Stimulated activated CD4-positive, alpha-beta T cell treated with anti-CD3 and anti-CD28 coated beads, Interleukin-4, amount 100 ng/mL, for 48 hours (primary cell): ENCODE measurements around the gene CCNA1.

Experiments used
- DNase-seq, 2 donors: peaks; one replicate each; pipeline ENCODE4 v3.0.0-alpha.2; 2020; ENCODE audit warnings: low read depth in 2 of 2

CCNA1 gene

GRCh38 chr13:36432106-36432544 is at the start of gene CCNA1:
Gene CCNA1, plus strand, starts transcription at chr13:36432495. Its CDS starts 562 bp downstream, at chr13:36433057.
- peak; percentile 12 to 25 for DNase-seq

DNA sequence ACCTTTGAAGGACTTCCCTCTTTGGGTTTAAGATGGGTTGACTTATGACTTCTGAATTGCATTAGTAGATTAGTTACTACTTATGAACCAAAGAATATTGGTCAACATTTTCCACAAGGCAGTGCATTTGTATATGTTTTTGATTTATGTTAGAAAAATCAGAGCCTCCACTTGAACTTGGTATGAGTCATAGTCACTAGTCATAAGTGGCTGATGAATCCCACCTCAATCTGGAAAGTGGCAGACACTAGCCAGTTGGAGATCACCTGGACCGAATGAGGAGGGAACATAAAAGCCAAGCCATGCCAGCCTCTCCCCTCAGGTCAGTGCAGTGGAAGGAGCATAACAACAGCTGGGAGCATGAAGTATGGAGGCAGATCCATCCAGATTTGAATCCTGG is 46.8 kb upstream of the CCNA1 start:
- no peak for DNase-seq

DNA sequence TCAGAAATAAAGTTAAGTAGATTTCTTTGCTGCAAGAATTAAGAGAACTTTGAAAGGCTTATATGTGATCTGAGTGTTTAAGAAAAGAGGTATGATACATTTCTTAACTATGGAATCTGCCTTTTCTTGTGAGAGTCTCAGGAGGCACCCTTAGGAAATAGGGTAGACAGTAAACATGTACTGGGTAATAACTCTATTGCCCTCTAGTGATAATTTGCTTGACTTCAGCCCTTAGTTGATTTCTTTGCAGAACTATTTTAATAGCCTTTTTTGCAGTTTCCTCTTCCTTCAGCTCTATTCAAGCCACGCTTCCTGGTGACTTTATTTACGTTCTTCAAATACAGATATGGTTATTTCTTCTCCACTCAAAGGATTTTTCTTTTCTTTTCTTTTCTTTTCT is 37.0 kb upstream of the CCNA1 start:
- DNase-seq = no peak

GRCh38 chr13:36405151-36405550 is 27.1 kb upstream of the CCNA1 start:
- no peak for DNase-seq

- no peak for DNase-seq
Measured at GRCh38 chr13:36412736-36413135, 19.6 kb upstream of the CCNA1 start.

- no peak for DNase-seq
Measured at GRCh38 chr13:36413161-36413560, 19.1 kb upstream of the CCNA1 start.

DNA sequence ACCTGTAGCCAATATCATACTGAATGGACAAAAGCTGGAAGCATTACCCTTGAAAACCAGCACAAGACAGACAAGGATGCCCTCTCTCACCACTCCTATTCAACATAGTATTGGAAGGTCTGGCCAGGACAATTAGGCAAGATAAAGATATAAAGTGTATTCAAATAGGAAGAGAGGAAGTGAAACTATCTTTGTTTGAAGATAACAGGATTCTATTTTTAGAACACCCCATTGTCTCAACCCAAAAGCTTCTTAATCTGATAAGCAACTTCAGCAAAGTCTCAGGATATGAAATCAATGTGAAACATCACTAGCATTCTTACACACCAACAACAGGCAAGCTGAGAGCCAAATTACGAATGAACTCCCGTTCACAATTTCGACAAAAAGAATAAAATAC is 17.8 kb upstream of the CCNA1 start:
- DNase-seq = no peak

DNA sequence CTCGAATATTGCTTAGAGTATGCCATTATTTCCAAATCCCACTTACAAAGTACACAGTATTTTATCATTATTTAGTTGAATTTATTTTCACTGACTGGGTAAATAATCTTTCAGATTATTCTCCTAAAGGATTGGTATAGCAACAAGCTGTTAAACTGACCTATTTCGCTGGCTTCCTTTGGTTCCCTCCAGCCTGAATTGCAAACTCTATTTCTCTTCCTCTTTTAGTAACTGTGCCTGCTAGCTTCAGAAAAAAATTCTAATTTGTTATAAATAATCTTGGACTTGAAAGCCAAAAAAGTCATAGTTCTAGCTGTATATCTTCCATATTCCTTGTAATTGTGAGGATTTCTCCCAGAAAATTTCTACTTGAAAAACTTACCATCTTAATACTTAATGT is 15.0 kb upstream of the CCNA1 start:
- DNase-seq = no peak

GRCh38 chr13:36418022-36418805 is 14.1 kb upstream of the CCNA1 start:
- no peak for DNase-seq

DNA sequence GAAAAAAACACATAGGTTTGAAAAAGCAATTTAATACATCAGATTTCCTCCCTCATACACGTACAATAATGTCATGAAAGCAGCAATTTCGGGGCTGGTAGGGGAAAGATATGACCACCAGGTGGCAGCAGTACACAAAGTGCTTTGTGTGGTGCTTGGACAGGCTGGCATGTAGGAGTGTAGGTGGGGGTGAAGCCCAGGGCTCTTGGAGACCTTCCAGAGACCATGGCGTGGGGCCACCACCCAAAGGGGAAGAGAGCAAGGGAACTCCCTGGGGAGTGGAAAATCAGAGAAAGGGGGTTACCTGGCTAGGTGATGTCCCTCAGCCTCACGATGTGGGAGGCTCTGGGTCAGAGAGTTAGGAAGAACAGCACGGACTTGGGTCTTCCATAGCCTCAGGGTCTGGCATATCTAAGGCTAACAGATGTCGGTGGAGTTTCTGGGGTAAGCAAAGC is 11.8 kb upstream of the CCNA1 start:
- DNase-seq = peak; percentile 59 to 65

GRCh38 chr13:36421447-36421846 is 10.8 kb upstream of the CCNA1 start:
- DNase-seq = no peak

GRCh38 chr13:36428086-36428485 is 4.2 kb upstream of the CCNA1 start:
- no peak for DNase-seq

- DNase-seq = no peak
Measured at GRCh38 chr13:36430247-36431203, 1.8 kb upstream of the CCNA1 start.

DNA sequence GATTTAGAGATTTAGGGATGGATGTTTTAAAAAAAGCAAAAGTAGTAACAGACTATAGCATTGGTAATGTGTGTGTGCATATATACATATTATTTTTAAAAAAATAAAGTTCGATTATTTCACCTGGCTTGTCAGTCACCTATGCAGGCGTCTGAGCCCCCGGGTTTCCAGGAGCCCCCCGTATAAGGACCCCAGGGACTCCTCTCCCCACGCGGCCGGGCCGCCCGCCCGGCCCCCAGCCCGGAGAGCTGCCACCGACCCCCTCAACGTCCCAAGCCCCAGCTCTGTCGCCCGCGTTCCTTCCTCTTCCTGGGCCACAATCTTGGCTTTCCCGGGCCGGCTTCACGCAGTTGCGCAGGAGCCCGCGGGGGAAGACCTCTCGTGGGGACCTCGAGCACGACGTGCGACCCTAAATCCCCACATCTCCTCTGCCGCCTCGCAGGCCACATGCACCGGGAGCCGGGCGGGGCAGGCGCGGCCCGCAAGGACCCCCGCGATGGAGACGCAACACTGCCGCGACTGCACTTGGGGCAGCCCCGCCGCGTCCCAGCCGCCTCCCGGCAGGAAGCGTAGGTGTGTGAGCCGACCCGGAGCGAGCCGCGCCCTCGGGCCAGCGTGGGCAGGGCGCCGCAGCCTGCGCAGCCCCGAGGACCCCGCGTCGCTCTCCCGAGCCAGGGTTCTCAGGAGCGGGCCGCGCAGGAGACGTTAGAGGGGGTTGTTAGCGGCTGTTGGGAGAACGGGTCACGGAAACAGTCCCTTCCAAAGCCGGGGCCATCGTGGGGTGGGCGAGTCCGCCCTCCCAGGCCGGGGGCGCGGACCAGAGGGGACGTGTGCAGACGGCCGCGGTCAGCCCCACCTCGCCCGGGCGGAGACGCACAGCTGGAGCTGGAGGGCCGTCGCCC is 840 bp upstream of the CCNA1 start:
- DNase-seq = no peak

GRCh38 chr13:36436811-36437210 is 4.5 kb downstream of the CCNA1 start:
- no peak for DNase-seq

DNA sequence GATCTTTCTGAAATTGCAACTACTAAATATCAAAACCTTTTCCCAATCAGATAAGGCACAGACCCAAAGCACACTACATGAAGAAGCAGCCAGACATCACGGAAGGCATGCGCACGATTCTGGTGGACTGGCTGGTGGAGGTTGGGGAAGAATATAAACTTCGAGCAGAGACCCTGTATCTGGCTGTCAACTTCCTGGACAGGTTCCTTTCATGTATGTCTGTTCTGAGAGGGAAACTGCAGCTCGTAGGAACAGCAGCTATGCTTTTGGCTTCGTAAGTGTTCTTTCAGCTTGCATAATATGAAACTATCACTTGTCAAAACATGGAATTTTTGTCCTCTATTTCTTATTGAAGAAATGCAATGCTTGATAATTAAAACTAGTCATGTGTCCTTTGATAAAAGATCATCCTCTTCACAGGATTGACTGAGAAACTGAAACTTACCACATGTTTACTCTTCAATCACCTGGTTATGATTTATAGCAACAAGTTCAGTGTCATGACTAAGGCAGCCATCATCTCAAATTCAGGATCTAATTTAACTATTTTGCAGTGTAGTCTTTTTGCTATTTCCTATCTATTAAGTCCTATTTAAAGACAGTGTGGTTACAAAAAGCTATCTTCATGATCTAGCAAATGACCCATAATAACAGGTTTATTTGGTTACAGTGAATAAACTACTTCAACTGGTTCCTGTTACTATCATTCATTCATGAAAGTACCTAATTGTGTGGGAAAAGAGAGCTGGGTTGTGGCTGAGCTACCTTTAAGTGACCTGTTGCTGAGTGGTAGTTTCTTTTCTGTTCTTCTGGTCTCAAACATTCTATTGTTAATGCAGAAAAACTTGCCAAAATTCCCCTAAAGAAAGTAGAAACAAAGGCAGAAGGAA is 6.5 kb downstream of the CCNA1 start:
- no peak for DNase-seq

- no peak for DNase-seq
Measured at GRCh38 chr13:36445278-36445677, 13.0 kb downstream of the CCNA1 start.

- no peak for DNase-seq
Measured at GRCh38 chr13:36445891-36446351, 13.6 kb downstream of the CCNA1 start.

DNA sequence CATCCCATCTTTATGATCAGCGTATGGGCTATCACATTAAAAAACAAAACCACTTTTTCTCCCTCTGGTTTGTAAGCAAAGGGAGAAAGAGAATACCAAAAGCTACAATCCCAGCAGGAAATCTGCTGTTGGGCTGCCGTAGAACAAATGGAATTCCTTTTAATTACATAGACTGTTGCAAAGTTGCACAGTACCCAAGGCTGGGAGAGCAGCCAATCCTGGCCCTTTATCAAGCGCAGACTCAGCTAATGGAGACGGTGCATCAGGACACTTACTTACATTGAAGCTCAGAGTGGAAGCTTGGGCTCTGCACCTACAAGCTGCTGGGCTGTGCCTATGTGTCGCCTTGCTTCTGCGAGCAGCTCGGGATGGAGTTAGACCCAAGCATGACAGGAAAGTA is 15.2 kb downstream of the CCNA1 start:
- DNase-seq = no peak

GRCh38 chr13:36450534-36450933 is 18.2 kb downstream of the CCNA1 start:
- DNase-seq = no peak
